SK-N-SH (cell line): ENCODE results near the gene DNAH7. TPM values are rescaled to one million over a fixed set of nuclear protein-coding genes. Genes with fewer than 3 reads are reported as not detected.

Experiments
- CTCF ChIA-PET: fragments of 300-600, 350-600 bp; formaldehyde crosslinking; extraction: SDS; loops from one replicate; lab custom pipeline; 2021; lab: Yijun Ruan, JAX
- POLR2A ChIA-PET: fragments of 350-600 bp; sonication (Branson Sonifier 250); formaldehyde crosslinking; extraction: SDS; loops from one replicate; lab custom pipeline; 2020; ENCODE audit warnings: antibody characterized with exemption, inconsistent platforms; lab: Yijun Ruan, JAX
- DNase-seq: peaks from one replicate; pipeline ENCODE4 v3.0.0; 2012
- H2AFZ ChIP-seq: fragments of 200-600 bp; sonication (generic); 2 replicates; pipeline ENCODE4 v1.8.1; 2016; ENCODE audit warnings: antibody characterized with exemption, mild to moderate bottlenecking, low read depth
- H3F3A ChIP-seq: fragments of 200-600 bp; sonication (generic); replicated peaks from 2 replicates; pipeline ENCODE3; 2016; ENCODE audit warnings: antibody characterized with exemption, mild to moderate bottlenecking; ENCODE audit not compliant: insufficient read depth
- H3K27ac ChIP-seq, 2 experiments: fragments of 200-500 bp in 1 of 2; fragments of 200-600 bp in 1 of 2; sonication (Bioruptor generic) in 1 of 2; sonication (generic), shearing (Covaris generic) in 1 of 2; 2 replicates each; pipeline versions ENCODE4 v1.5.1 to v1.6.1; 2014 to 2016; ENCODE audit warnings: low read depth in 2 of 2, inconsistent platforms in 1 of 2, low read length in 1 of 2, mild to moderate bottlenecking in 1 of 2, mixed read lengths in 1 of 2
- H3K27me3 ChIP-seq: fragments of 200-600 bp; sonication (generic), shearing (Covaris generic); 2 replicates; pipeline ENCODE4 v1.6.1; 2016; ENCODE audit warnings: mixed run types; ENCODE audit not compliant: insufficient read depth
- H3K36me3 ChIP-seq, 2 experiments: fragments of 200-500 bp in 1 of 2; fragments of 200-600 bp in 1 of 2; sonication (Bioruptor generic) in 1 of 2; sonication (generic) in 1 of 2; replicated peaks in 1 of 2; 2 replicates each; pipeline versions ENCODE3 to v1.5.1; 2014 to 2016; ENCODE audit warnings: low read length in 1 of 2, mild to moderate bottlenecking in 1 of 2; ENCODE audit not compliant: insufficient read depth in 2 of 2, control insufficient read depth in 1 of 2
- H3K4me1 ChIP-seq, 2 experiments: fragments of 200-500 bp in 1 of 2; fragments of 200-600 bp in 1 of 2; sonication (Bioruptor generic) in 1 of 2; sonication (generic), shearing (Covaris generic) in 1 of 2; 2 replicates each; pipeline versions ENCODE4 v1.5.1 to v1.6.1; 2014 to 2016; ENCODE audit warnings: low read depth in 1 of 2, low read length in 1 of 2, mixed run types in 1 of 2; ENCODE audit not compliant: insufficient read depth in 2 of 2, control insufficient read depth in 1 of 2
- H3K4me2 ChIP-seq: fragments of 200-600 bp; sonication (generic), shearing (Covaris generic); 2 replicates; pipeline ENCODE4 v1.6.1; 2017; ENCODE audit warnings: mixed run types
- H3K4me3 ChIP-seq, 2 experiments: fragments of 200-500 bp in 1 of 2; fragments of 200-600 bp in 1 of 2; sonication (Bioruptor generic) in 1 of 2; sonication (generic), shearing (Covaris generic) in 1 of 2; 2 replicates each; pipeline versions ENCODE4 v1.5.1 to v1.8.1; 2014 to 2016; ENCODE audit warnings: low read depth in 2 of 2, inconsistent platforms in 1 of 2, low read length in 1 of 2, mild to moderate bottlenecking in 1 of 2, mixed read lengths in 1 of 2, moderate library complexity in 1 of 2
- H3K79me2 ChIP-seq: fragments of 200-600 bp; sonication (generic); 2 replicates; pipeline ENCODE4 v1.8.1; 2017; ENCODE audit warnings: mild to moderate bottlenecking; ENCODE audit not compliant: insufficient read depth
- H3K9ac ChIP-seq: fragments of 200-600 bp; sonication (generic); 2 replicates; pipeline ENCODE4 v1.6.1; 2017; ENCODE audit warnings: mixed run types
- H3K9me2 ChIP-seq: fragments of 200-600 bp; sonication (generic); 2 replicates; pipeline ENCODE4 v1.6.1; 2017; ENCODE audit warnings: mixed run types
- H3K9me3 ChIP-seq: fragments of 200-600 bp; sonication (generic); 2 replicates; pipeline ENCODE4 v1.6.1; 2017; ENCODE audit warnings: mixed run types, mild to moderate bottlenecking, moderate library complexity
- H4K20me1 ChIP-seq: fragments of 200-600 bp; sonication (generic); 2 replicates; pipeline ENCODE4 v1.6.1; 2017; ENCODE audit warnings: mild to moderate bottlenecking, mixed run types; ENCODE audit not compliant: insufficient read depth
- CHD2 ChIP-seq: fragments of 150-350 bp; IDR thresholded peaks from 2 replicates; pipeline ENCODE4 v1.6.1; 2018; ENCODE audit warnings: low read length; ENCODE audit not compliant: partially characterized antibody
- CTCF ChIP-seq: fragments of 200-600 bp; sonication (generic); IDR thresholded peaks from 2 replicates; pipeline ENCODE4 v1.6.1; 2017; ENCODE audit warnings: antibody characterized with exemption, mild to moderate bottlenecking, moderate library complexity
- ELF1 ChIP-seq: IDR thresholded peaks from 2 replicates; pipeline ENCODE4 v1.4.0; 2012
- FOSL2 ChIP-seq: IDR thresholded peaks from 2 replicates; pipeline ENCODE4 v1.4.0; 2012; ENCODE audit warnings: low read depth, mild to moderate bottlenecking, moderate library complexity, borderline replicate concordance
- GABPA ChIP-seq: IDR thresholded peaks from 2 replicates; pipeline ENCODE4 v1.4.0; 2012; ENCODE audit warnings: low read depth, mild to moderate bottlenecking
- MAX ChIP-seq: IDR thresholded peaks from 2 replicates; pipeline ENCODE4 v1.4.0; 2012; ENCODE audit warnings: low read depth
- NFIC ChIP-seq: IDR thresholded peaks from 2 replicates; pipeline ENCODE4 v1.4.0; 2012; ENCODE audit warnings: borderline replicate concordance
- POLR2AphosphoS5 ChIP-seq: IDR thresholded peaks from 2 replicates; pipeline ENCODE4 v1.6.1; 2012; ENCODE audit warnings: low read depth, low read length
- RAD21 ChIP-seq: IDR thresholded peaks from 2 replicates; pipeline ENCODE4 v1.6.1; 2012; ENCODE audit warnings: mild to moderate bottlenecking, low read length
- RCOR1 ChIP-seq: fragments of 150-350 bp; IDR thresholded peaks from 2 replicates; pipeline ENCODE4 v1.6.1; 2017; ENCODE audit warnings: antibody characterized with exemption, low read length
- RFX5 ChIP-seq: IDR thresholded peaks from 2 replicates; pipeline ENCODE4 v1.6.1; 2012; ENCODE audit warnings: mild to moderate bottlenecking, improper control_type of control experiment, low read length
- RXRA ChIP-seq: IDR thresholded peaks from 2 replicates; pipeline ENCODE4 v1.4.0; 2012; ENCODE audit warnings: low read depth, mild to moderate bottlenecking, borderline replicate concordance
- SIN3A ChIP-seq: IDR thresholded peaks from 2 replicates; pipeline ENCODE4 v1.6.1; 2012; ENCODE audit warnings: low read depth, mild to moderate bottlenecking, low read length, moderate library complexity, borderline replicate concordance
- TAF1 ChIP-seq: IDR thresholded peaks from 2 replicates; pipeline ENCODE4 v1.6.1; 2012; ENCODE audit warnings: low read depth, mild to moderate bottlenecking, low read length, moderate library complexity, borderline replicate concordance
- TCF12 ChIP-seq: IDR thresholded peaks from 2 replicates; pipeline ENCODE4 v1.4.0; 2012
- YY1 ChIP-seq: IDR thresholded peaks from 2 replicates; pipeline ENCODE4 v1.4.0; 2012; ENCODE audit warnings: low read depth, mild to moderate bottlenecking
- WGBS: methylation state at CpG from one replicate; pipeline ENCODE4 v1.1.6; 2017; ENCODE audit warnings: low lambda C conversion rate; 5-methylcytosine and 5-hydroxymethylcytosine counted together
- polyA plus RNA-seq, 3 experiments: library from polyadenylated mRNA; depleted of rRNA; stranded (reverse); fragments of >200 nt; gene quantifications; 2 replicates each; pipeline ENCODE4 v1.2.3, GENCODE V29; 2012

Gene DNAH7
- polyA plus RNA-seq, 1 of the 3 experiments (the other 2 are of a cell fraction) = 1.2 TPM

- Histone ChIP-seq H3K27me3 (no peaks in the 10 kb centered on the region), H3K4me2 (no peak overlapping the region), H3F3A (no peaks in the 10 kb centered on the region), H3K27ac (no peak overlapping the region), H3K4me1 (no peaks in the 10 kb centered on the region; a peak in 2 of 4 replicates), H4K20me1 (no peaks in the 10 kb centered on the region), H3K79me2 (no peaks in the 10 kb centered on the region), H3K9me3 (no peaks in the 10 kb centered on the region), H3K36me3 (no peaks in the 10 kb centered on the region), H2AFZ (no peak overlapping the region), H3K9ac (no peak overlapping the region), H3K4me3 (no peak overlapping the region), H3K9me2 (no peaks in the 10 kb centered on the region)
- ChIA-PET POLR2A (no interaction called here), CTCF (no interaction called here)
- no peak for DNase-seq
- 88% methylated on average over 3 of the region's 3 CpGs for WGBS
- TF ChIP-seq GABPA (no peak), SIN3A (no peak)
Measured at GRCh38 chr2:196099916-196100315, 31.3 kb upstream of the DNAH7 start.

- H3K4me2 ChIP-seq = no peak overlapping the region
- H3K36me3 ChIP-seq = no peaks in the 10 kb centered on the region
- TF ChIP-seq RAD21 (no peak), TAF1 (no peak), FOSL2 (no peak), NFIC (no peak), GABPA (no peak), CHD2 (no peak), TCF12 (no peak), CTCF (no peak), POLR2AphosphoS5 (no peak), ELF1 (no peak), RCOR1 (no peak), RFX5 (no peak), RXRA (no peak), YY1 (no peak), MAX (no peak)
- H3K4me1 ChIP-seq = no peaks in the 10 kb centered on the region; a peak in 1 of 4 replicates
- no peaks in the 10 kb centered on the region for H3F3A ChIP-seq
- H3K9ac ChIP-seq = no peak overlapping the region
- no peaks in the 10 kb centered on the region for H3K27me3 ChIP-seq
- no peaks in the 10 kb centered on the region for H3K79me2 ChIP-seq
- H3K9me3 ChIP-seq = no peaks in the 10 kb centered on the region
- CTCF ChIA-PET = interaction anchor here (3.0 kb wide), 1 partner anchor 20 kb away, joined by 17 read pairs; no protein-coding TSS in a partner anchor
- no peak overlapping the region for H2AFZ ChIP-seq
- H3K27ac ChIP-seq = no peak overlapping the region
- no peaks in the 10 kb centered on the region for H3K9me2 ChIP-seq
- POLR2A ChIA-PET = no interaction called here
- WGBS = 77% methylated on average over 6 of the region's 6 CpGs
- no peaks in the 10 kb centered on the region for H4K20me1 ChIP-seq
- H3K4me3 ChIP-seq = no peak overlapping the region
- no peak for DNase-seq
Measured at GRCh38 chr2:196097864-196098660, 29.4 kb upstream of the DNAH7 start.
